ENCODE results near the gene TCP11L2.
"Not testable (repeated sequence)": the region's sequence is repeated elsewhere in the genome, so short reads cannot be mapped to it uniquely, and the experiment has no call there.

TCP11L2 gene

DNA sequence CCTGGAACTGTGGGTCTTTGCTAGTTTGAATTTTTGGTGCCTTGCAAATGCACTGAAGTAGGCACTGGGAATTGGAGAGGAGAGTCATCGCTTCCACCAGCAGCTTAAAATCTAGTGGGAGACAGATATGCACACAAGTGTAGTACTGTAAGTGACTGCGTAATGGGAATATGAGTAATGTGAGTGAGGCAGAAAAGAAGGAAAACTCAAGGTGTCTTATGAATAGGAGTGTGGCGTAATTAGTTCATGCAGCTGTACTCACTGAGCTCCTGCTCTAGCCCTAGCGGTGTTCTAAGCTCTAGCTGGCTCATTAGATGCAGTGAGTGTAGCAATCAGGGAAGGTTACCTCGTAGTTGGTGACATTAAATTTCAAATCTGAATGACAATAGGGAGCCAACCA, 2.8 kb downstream of the TCP11L2 start:
- no peak for DNase-seq

GRCh38 chr12:106307181-106307580, 4.6 kb downstream of the TCP11L2 start:
- DNase-seq = no peak

- no peak for DNase-seq
Observed at GRCh38 chr12:106308121-106308520, 5.6 kb downstream of the TCP11L2 start.

DNA sequence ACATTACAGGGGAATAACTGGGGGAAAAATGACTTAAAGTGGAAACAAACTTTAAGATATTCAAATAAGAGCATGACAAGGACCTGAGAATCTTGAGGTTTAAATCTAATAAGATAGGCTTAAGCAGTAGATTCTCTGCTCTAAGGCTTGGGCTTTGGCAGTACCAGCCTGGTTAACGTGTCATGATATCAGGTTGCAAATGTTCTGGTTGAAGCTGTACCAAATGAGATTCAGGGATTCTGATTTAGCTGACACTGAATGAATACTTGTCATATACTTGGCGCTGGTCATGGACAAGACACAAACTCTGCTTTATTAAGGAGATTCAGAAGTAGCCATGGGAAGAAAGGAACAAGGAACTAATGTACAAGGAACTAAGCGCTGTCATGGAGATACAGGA, 6.1 kb downstream of the TCP11L2 start:
- no peak for DNase-seq

DNA sequence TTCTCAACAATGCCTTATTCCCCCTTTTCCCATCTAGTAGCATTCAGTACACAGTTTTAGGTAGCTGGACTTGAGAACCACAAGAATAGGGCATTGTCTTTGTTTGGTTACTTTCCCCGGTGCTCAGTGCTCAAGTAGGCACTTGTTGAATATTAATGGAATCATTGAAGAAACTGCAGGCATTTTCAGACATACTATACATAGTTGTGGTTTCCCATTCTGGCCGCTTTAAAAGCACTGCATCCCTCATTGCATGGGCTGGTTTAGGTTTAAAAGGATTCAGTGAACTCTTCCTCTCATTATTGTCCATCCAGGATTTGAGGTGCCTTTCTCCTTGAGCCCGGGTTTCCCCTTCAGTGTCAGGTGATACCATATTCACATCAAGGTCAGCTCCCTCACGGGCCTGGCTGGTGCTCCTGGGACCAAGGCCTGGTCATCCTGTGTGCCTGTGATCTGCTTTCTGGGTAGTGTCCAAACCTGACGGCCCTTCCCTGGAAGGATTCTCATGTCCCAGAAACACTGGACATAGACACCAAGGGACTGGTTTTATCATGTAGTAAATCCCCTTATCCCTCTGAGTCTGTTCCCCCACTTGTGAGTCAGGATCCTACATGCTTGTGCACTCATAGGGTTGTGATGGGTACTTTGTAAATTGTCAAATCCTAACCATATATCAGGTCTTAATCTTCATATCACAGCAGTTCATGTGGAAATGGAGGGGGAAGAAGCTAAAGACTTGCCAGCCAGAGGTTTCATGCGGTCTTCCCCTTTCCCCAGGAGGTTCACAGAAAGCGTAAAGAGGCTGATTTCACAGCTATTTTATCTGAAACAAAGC, 7.4 kb downstream of the TCP11L2 start:
- no peak for DNase-seq

DNA sequence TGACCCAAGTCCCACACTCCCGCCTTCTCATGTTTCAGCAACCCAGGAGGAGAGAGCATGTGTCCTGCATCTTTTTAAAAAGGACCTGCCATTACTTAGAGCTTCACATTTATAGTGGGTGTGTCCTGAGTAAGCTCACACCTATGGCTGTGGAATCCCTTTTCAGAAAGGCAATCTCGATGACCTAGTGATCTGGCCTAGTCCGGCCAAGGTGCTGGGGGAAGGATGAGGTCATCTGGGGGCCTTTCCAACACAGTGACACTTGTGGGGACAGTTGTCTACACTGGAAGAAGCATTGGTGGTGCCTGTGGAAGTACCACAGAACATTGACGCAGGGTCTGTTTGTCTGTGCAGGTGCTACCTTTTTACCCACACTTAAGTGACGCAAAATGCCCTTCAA, 8.2 kb downstream of the TCP11L2 start:
- DNase-seq = no peak

GRCh38 chr12:106311139-106311538, 8.6 kb downstream of the TCP11L2 start:
- peak; percentile 30 for DNase-seq

DNA sequence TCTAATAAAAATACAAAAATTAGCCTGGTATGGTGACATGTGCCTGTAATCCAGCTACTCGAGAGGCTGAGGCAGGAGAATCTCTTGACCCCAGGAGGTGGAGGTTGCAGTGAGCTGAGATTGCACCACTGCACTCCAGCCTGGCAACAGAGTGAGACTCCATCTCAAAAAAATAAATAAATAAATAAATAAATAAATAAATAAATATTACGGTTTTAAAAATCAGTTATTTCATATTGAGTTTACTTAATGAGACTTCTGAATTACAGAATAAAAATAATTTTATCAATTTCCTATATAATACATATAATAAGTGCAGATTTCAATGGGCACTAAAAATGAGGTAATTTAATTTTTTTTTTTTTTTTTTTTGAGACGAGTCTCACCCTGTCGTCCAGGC, 10.9 kb downstream of the TCP11L2 start:
- not testable (repeated sequence) for DNase-seq

DNA sequence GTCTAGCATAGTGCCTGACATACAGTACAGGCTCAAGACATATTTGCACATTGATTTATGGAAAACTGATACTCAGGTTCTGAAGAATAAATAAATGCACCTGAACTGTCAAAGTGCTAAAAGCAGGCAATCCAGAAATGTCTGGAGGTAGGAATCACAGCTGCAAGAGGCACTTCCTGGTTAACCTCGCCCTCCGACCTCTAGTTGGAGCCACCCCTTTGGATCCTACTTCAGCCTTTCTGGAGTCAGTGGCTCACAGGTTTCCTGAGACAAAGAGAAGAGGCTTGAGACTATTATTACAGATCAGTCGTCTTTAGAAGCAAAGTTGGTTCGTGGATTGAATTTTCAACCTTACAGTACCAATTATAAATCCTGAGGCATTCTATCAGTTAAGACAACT, 13.0 kb downstream of the TCP11L2 start:
- no peak for DNase-seq

DNA sequence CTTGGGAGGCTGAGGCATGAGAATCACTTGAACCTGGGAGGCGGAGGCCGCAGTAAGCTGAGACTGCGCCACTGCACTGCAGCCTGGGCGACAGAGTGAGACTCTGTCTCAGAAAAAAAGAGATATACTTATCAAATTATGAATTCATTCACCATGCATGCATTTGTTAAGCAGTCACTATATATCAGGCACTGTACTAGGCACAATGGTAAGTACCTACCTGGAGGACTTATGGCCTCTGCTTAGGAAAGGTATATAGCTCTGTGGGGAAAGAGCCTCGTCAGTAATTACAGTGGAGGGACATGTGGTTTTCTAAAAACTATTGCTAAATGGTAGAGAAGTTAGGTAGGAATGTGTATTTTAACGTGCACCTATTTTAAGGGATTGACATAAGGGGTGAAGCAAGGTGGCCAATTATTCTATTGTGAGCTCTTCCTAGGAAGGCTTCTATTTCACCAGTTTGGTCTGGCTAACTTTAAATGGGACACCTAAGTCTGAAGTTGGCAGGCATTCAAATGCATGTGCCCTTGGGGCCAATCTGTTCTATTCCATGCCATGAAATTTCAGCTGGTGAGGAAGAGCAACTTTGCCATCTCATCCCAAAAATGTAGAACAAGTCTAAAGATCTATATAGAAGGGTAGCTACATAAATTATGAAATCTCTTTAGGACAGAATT, 15.0 kb downstream of the TCP11L2 start:
- DNase-seq = no peak

DNA sequence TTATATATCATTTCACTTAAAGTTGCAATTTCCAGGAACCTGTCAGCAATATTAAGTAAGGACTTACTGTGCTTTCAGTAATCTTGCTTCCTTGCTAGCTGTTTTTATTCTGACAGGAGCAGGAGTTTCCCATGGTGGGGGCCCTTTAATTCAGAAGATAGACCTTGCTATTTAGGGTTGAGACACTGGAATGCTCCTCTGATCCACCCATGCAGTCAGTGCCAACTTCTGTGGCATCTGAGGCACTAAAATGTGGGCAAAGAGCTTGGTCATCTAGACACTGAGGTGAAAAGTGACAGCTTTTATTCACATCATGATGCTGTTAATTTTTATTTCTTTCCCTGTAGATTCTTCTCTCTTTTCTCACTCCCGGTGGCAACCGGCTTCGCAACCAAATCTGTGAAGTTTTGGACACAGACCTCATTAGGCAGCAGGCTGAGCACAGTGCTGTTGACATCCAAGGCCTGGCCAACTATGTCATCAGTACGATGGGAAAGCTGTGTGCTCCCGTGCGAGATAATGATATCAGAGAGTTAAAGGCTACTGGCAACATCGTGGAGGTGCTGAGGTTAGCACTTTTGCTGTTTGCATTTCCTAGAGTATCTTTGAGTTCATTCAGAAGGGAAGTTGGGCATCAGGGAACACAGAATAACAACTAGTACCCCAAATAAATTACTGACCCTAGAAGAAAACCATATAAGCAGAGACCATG, 18.8 kb downstream of the TCP11L2 start:
- no peak for DNase-seq

DNA sequence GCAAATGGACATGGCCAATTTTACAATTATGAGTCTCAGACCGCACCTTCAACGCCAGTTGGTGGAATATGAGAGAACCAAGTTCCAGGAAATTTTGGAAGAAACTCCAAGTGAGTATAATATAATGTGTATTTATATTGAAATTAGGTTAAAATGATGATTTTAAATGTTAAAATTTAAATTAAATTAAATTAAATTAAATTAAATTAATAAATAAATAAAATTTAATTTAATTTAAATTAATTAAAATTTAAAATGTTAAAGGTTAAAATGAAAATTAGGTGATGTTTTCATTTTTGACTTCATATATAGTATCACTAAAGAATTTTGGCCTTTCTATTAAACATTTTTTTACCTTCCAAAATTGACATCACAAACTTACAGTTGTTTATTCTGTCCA, 21.0 kb downstream of the TCP11L2 start:
- no peak for DNase-seq

DNA sequence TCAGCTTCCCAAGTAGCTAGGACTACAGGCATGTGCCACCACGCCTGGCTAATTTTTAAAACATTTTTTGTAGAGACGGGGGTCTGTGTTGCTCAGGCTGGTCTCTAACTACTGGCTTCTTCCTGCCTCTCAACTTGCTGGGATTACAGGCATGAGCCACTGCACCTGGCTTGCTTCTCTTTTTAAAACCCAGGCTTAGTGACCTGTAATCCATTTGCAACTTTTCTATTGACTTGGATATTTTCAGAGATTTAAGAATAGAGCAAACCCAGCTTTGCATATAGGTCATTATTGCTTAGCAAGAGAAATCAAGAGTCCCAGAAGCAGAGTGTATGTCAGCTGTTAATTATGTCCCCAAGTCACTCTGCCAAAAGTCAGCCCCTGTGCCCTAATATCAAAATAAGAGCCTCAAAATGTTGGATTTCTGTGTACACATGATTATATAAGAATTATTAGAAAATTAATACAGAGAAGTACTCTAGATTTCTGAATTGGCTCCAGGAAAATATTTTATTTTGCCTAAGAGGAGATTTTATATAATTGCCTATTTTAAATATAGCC, 24.9 kb downstream of the TCP11L2 start:
- DNase-seq = no peak

GRCh38 chr12:106328735-106329134, 26.2 kb downstream of the TCP11L2 start:
- no peak for DNase-seq

DNA sequence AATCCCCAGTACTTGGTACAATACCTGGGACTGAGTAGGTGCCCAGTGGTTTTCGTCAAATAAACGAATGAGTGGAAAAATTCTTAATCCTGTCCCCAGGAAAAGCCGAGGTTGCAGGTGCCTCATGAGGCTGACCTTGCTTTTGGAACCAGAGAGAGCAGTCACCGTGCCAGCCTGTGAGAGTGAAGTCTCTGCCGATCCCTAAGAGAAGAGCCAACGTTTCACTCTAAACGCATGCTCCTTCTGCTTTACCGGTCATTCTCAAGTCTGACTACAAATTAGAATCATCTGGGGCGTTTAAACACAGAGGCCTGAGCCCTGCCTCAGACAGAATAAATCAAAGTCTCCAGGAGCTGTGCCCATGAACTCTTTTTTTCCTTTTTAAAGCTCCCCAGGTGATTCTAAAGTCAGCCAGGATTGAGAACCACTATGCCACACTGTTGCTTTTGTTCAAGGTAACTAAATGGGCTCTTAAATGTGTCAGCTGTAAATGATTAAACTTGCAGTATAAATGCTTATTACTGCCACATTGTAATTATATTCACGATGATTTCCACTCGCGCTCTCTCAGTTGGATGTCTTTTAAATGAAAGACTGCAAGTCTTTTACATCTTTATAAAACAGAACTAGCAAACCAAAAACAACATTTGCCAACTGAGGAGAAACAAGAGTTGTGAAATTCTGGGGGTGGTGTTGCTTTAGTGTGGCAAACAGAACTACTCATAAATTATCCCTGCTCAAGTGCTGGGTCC, 26.9 kb downstream of the TCP11L2 start:
- DNase-seq = no peak

- no peak for DNase-seq
Observed at GRCh38 chr12:106331599-106331998, 29.1 kb downstream of the TCP11L2 start.

GRCh38 chr12:106332536-106332935, 30.0 kb downstream of the TCP11L2 start:
- DNase-seq = no peak

DNA sequence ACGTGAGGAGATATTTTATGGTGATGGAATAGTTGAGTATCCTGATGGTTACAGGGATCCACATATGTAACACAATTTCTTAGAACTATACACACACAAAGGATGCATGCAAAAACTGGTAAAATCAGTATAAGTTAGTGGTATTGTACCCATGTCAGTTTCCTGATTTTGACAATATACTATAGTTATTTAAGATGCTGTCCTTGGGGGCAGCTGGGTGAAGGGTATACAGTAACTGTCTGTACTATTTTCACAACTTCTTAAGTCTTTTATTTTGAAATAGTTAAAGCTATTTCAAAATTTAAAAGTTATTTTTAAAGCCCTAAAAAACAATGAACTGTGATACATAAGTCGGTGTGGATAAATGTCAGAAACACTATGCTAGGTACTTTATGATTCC, 30.5 kb downstream of the TCP11L2 start:
- no peak for DNase-seq

GRCh38 chr12:106333756-106334155, 31.2 kb downstream of the TCP11L2 start:
- DNase-seq = no peak

GRCh38 chr12:106341086-106341877, 38.7 kb downstream of the TCP11L2 start:
- DNase-seq = no peak
